ENCODE measurements around the gene TSPAN9. TPM values are rescaled to one million over a fixed set of nuclear protein-coding genes. Genes with fewer than 3 reads are reported as not detected.

Gene TSPAN9
- total and polyA plus RNA-seq, 2 of the 4 experiments (the other 2 are of a cell fraction) = 17.7 to 39.1 TPM

DNA sequence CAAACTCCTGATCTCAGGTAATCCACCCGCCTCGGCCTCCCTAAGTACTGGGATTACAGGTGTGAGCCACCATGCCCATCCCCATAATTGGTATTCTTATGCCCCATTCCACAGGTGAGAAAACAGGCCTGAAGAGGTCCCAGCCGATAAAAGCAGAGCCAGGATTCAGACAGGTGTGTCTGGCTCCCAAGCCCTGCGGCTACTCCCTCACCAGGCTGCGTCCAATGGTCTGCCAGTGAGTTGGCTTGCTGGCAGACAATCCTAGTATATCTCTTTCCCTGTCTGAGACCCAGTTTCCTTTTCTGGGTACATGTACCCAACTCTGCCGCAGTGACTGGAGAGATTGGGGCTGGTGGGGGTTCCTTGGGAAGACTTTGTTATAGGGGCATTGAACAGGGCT lies 1.9 kb upstream of the TSPAN9 start:
- Histone ChIP-seq H4K5ac (ENCODE audit: low read depth, low read length) (no peak overlapping the region), H3K36me3 (ENCODE audit: control insufficient read depth, insufficient read depth, low read length) (no peaks in the 10 kb centered on the region), H3K18ac (ENCODE audit: low read depth, low read length) (no peak overlapping the region), H2AK5ac (ENCODE audit: low read depth, low read length) (peak overlapping the region; percentile 54; the same call in 1 of the 2 replicates), H2AFZ (replicated peaks; ENCODE audit: low read length, poor library complexity) (no peak overlapping the region), H2BK20ac (ENCODE audit: low read depth, low read length) (no peak overlapping the region), H2BK120ac (ENCODE audit: low read depth, low read length) (no peak overlapping the region), H4K8ac (ENCODE audit: low read depth in 2 of 2, low read length in 2 of 2) (no peak overlapping the region), H3K4ac (ENCODE audit: low read depth, low read length) (no peak overlapping the region), H3K4me1 (ENCODE audit: control insufficient read depth, insufficient read depth, low read length) (peaks cover 14% of the 10 kb centered on the region), H3K9ac (ENCODE audit: low read depth, low read length) (no peak overlapping the region), H3K27me3 (ENCODE audit: control insufficient read depth, insufficient read depth, low read length) (0 out of 2 replicates have a peak, but pooled peaks cover under 1% of the 10 kb centered on the region), H3K56ac (ENCODE audit: extremely low read depth, insufficient read depth, low read length) (no peak overlapping the region), H2BK5ac (ENCODE audit: low read depth, low read length, poor library complexity, severe bottlenecking) (no peak overlapping the region), H3K27ac (ENCODE audit: insufficient read depth, low read length) (no peak overlapping the region), H3K4me2 (ENCODE audit: low read depth, low read length) (no peak overlapping the region), H3K23ac (ENCODE audit: low read depth, low read length) (no peak overlapping the region), H3K9me3 (ENCODE audit: control insufficient read depth, insufficient read depth, low read length) (no peaks in the 10 kb centered on the region), H4K91ac (ENCODE audit: insufficient read depth, low read depth, low read length) (no peak overlapping the region), H2BK15ac (ENCODE audit: low read depth, low read length) (no peak overlapping the region), H3K79me1 (ENCODE audit: low read depth in 1 of 2, low read length in 2 of 2) (peaks cover 7 to 16% of the 10 kb centered on the region in 2 experiments), H3K14ac (replicated peaks; ENCODE audit: low read depth, low read length) (no peak overlapping the region), H4K20me1 (ENCODE audit: insufficient read depth, low read length) (peaks cover 7% of the 10 kb centered on the region; the same call in 1 of the 2 replicates), H2AK9ac (replicated peaks; ENCODE audit: low read depth, low read length, poor library complexity) (peak overlapping the region; percentile 65), H3K4me3 (ENCODE audit: insufficient read depth, low read depth, low read length) (no peak overlapping the region), H3K9me1 (ENCODE audit: insufficient read depth, low read length) (no peaks in the 10 kb centered on the region; the same call in 1 of the 2 replicates)
- POLR2A ChIA-PET (ENCODE audit: unreplicated experiment) = no interaction called here
- no TSS peak for BruUV-seq (replicated peaks)
- no peak for DNase-seq
- intact Hi-C loops (cut with micrococcal nuclease) = loop anchor here (5.0 kb wide), 1 partner anchor 42 kb away; no protein-coding TSS in a partner anchor
- dilution Hi-C loops (cut with HindIII; ENCODE audit: low sequenced_read_pairs, unreplicated experiment) = no loop called here
- TF ChIP-seq, protein P1, sequence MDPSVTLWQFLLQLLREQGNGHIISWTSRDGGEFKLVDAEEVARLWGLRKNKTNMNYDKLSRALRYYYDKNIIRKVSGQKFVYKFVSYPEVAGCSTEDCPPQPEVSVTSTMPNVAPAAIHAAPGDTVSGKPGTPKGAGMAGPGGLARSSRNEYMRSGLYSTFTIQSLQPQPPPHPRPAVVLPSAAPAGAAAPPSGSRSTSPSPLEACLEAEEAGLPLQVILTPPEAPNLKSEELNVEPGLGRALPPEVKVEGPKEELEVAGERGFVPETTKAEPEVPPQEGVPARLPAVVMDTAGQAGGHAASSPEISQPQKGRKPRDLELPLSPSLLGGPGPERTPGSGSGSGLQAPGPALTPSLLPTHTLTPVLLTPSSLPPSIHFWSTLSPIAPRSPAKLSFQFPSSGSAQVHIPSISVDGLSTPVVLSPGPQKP (IDR thresholded peaks at IDR 0.05; ENCODE audit: borderline replicate concordance, low read depth, low read length) = no peak
- TF ChIP-seq, protein P2, sequence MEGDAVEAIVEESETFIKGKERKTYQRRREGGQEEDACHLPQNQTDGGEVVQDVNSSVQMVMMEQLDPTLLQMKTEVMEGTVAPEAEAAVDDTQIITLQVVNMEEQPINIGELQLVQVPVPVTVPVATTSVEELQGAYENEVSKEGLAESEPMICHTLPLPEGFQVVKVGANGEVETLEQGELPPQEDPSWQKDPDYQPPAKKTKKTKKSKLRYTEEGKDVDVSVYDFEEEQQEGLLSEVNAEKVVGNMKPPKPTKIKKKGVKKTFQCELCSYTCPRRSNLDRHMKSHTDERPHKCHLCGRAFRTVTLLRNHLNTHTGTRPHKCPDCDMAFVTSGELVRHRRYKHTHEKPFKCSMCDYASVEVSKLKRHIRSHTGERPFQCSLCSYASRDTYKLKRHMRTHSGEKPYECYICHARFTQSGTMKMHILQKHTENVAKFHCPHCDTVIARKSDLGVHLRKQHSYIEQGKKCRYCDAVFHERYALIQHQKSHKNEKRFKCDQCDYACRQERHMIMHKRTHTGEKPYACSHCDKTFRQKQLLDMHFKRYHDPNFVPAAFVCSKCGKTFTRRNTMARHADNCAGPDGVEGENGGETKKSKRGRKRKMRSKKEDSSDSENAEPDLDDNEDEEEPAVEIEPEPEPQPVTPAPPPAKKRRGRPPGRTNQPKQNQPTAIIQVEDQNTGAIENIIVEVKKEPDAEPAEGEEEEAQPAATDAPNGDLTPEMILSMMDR (conservative IDR thresholded peaks at IDR 0.05; ENCODE audit: low read depth, low read length) = no peak
- TF ChIP-seq, protein P3, sequence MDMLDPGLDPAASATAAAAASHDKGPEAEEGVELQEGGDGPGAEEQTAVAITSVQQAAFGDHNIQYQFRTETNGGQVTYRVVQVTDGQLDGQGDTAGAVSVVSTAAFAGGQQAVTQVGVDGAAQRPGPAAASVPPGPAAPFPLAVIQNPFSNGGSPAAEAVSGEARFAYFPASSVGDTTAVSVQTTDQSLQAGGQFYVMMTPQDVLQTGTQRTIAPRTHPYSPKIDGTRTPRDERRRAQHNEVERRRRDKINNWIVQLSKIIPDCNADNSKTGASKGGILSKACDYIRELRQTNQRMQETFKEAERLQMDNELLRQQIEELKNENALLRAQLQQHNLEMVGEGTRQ (IDR thresholded peaks at IDR 0.05; ENCODE audit: low read depth, low read length) = no peak
- no peak for TF ChIP-seq MAZ (IDR thresholded peaks at IDR 0.05; ENCODE audit: borderline replicate concordance, low read depth, low read length)
- TF ChIP-seq BHLHE40 (IDR thresholded peaks at IDR 0.05; ENCODE audit: low read depth, low read length) = no peak
- no peak for TF ChIP-seq RFX5 (IDR thresholded peaks at IDR 0.05; ENCODE audit: low read depth, low read length)
- no peak for TF ChIP-seq FOS (IDR thresholded peaks at IDR 0.05; ENCODE audit: low read depth, low read length)
- no peak for TF ChIP-seq MXI1 (IDR thresholded peaks at IDR 0.05; ENCODE audit: borderline replicate concordance, low read depth, low read length)
- WGBS, 2 experiments (ENCODE audit: extremely low coverage in 2 of 2, insufficient read length in 1 of 2) = 100% methylated on average over 1 of the region's 6 CpGs; no CpG with 5 or more reads in 1 of the 2 experiments
- CTCF ChIA-PET = interaction anchor here (3.2 kb wide), 1 partner anchor 199 kb away, joined by 25 read pairs; no protein-coding TSS in a partner anchor
- ATAC-seq (ENCODE audit: low read depth) = no peak
- in situ Hi-C loops (cut with MboI; ENCODE audit: low sequenced_read_pairs) = loop anchor here (5.0 kb wide), 1 partner anchor 202 kb away; no protein-coding TSS in a partner anchor
